Suprapubic skin (tissue), 4 donors: ENCODE data around the gene HACL1. TPM values are rescaled to one million over a fixed set of nuclear protein-coding genes. Genes with fewer than 3 reads are reported as not detected.

Experiments used
- DNase-seq, 2 donors: peaks; one replicate each; pipeline ENCODE4 v3.0.0-alpha.2; 2019; ENCODE audit warnings: low spot score in 2 of 2
- H3K27ac ChIP-seq: fragments of 200-600 bp; sonication (generic); one replicate; pipeline ENCODE4 v1.5.1; 2019
- H3K27me3 ChIP-seq: fragments of 200-600 bp; sonication (generic); one replicate; pipeline ENCODE4 v1.5.1; 2019
- H3K36me3 ChIP-seq: fragments of 200-600 bp; sonication (generic); one replicate; pipeline ENCODE4 v1.5.1; 2019
- H3K4me1 ChIP-seq: fragments of 200-600 bp; sonication (generic); one replicate; pipeline ENCODE4 v1.5.1; 2019
- H3K4me3 ChIP-seq: fragments of 200-600 bp; sonication (generic); one replicate; pipeline ENCODE4 v1.5.1; 2019; ENCODE audit warnings: mild to moderate bottlenecking
- H3K9me3 ChIP-seq: fragments of 200-600 bp; sonication (generic); one replicate; pipeline ENCODE4 v1.5.1; 2019
- CTCF ChIP-seq, 2 donors: fragments of 200-600 bp in 1 of 2; fragments of 450-650 bp in 1 of 2; sonication (generic) in 1 of 2; IDR thresholded peaks; one replicate each; pipeline ENCODE4 v1.5.1; 2016 to 2019; ENCODE audit warnings: antibody characterized with exemption in 2 of 2, mild to moderate bottlenecking in 1 of 2, moderate library complexity in 1 of 2
- EP300 ChIP-seq: sonication (generic); formaldehyde crosslinking; IDR thresholded peaks from one replicate; pipeline ENCODE4 v1.6.1; 2017; ENCODE audit warnings: antibody characterized with exemption
- POLR2A ChIP-seq, 2 donors: fragments of 450-650 bp; IDR thresholded peaks; one replicate each; pipeline ENCODE4 v1.6.1; 2017; ENCODE audit warnings: antibody characterized with exemption in 2 of 2, mild to moderate bottlenecking in 2 of 2, moderate library complexity in 2 of 2
- POLR2AphosphoS5 ChIP-seq, 3 donors: sonication (generic); formaldehyde crosslinking; IDR thresholded peaks; one replicate each; pipeline ENCODE4 v1.6.1; 2017; ENCODE audit warnings: antibody characterized with exemption in 3 of 3
- WGBS: methylation state at CpG from one replicate; pipeline ENCODE4 v1.1.5; 2018; 5-methylcytosine and 5-hydroxymethylcytosine counted together
- total RNA-seq, 4 donors: library from RNA; depleted of rRNA; stranded (reverse); fragments of >200 nt; gene quantifications; one replicate each; pipeline ENCODE4 v1.1.0, GENCODE V29; 2016

Gene HACL1
- total RNA-seq, 4 donors from 2014 or later = 13.1 to 33.0 (median 19.5) TPM

GRCh38 chr3:15557511-15557946 lies 43.8 kb downstream of the HACL1 start:
- no peak overlapping the region for H3K27ac ChIP-seq
- TF ChIP-seq POLR2AphosphoS5 (IDR thresholded peaks at IDR 0.05) (no peak), CTCF (IDR thresholded peaks at IDR 0.05) (peak; percentile 47 to 57), POLR2A (IDR thresholded peaks at IDR 0.05) (no peak), EP300 (no peak)
- 6% methylated on average over 3 of the region's 3 CpGs for WGBS
- H3K4me3 ChIP-seq = no peak overlapping the region
- no peak for DNase-seq
- no peaks in the 10 kb centered on the region for H3K9me3 ChIP-seq
- H3K27me3 ChIP-seq = no peaks in the 10 kb centered on the region
- peaks cover 21% of the 10 kb centered on the region for H3K36me3 ChIP-seq
- H3K4me1 ChIP-seq = no peaks in the 10 kb centered on the region

DNA sequence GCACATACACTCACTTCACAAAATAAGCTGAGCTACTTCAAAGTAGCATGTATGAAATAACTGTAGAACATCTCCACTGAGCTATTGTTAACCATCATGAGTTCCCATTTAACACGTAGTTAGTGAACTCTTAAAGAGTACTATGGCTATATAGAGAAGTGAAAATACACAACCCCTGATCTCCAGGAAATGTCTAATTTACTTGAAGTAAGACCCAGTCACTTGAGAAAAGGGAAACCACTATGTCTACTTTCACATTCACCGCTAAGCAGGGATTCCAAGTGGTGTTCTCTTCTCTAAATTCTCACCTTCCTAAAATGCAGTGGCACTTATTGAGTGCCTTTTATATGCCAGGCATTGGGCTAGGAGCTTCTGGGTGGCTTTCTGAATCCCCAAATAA lies 44.9 kb downstream of the HACL1 start:
- Histone ChIP-seq H3K27ac (no peak overlapping the region), H3K4me1 (no peaks in the 10 kb centered on the region), H3K9me3 (no peaks in the 10 kb centered on the region), H3K4me3 (no peak overlapping the region), H3K27me3 (no peaks in the 10 kb centered on the region), H3K36me3 (peaks cover 22% of the 10 kb centered on the region)
- WGBS = 74% methylated on average over 2 of the region's 2 CpGs
- no peak for DNase-seq
- TF ChIP-seq CTCF (IDR thresholded peaks at IDR 0.05) (no peak), POLR2AphosphoS5 (IDR thresholded peaks at IDR 0.05) (no peak), EP300 (no peak), POLR2A (IDR thresholded peaks at IDR 0.05) (no peak)

DNA sequence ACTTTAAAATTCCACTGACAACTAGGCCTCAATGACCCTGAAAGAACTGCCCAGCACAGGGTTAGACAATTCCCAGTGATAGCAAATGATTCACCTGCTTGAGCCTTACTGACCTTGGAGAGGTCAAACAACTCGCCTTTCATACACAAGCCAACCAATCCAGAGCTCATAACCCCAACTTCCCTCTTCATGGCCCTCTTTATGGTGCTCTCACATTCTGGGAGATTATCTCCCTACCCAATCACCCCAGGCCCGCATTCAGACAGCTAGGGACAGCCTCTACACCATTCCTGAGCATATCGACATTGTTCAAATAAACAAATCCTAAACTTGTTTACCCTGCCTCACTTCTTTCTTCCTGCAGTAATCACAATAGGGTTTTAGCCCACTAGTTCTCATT lies 47.6 kb downstream of the HACL1 start:
- no peak overlapping the region for H3K4me3 ChIP-seq
- no peaks in the 10 kb centered on the region for H3K4me1 ChIP-seq
- DNase-seq = no peak
- 88% methylated on average over 3 of the region's 3 CpGs for WGBS
- no peaks in the 10 kb centered on the region for H3K27me3 ChIP-seq
- peaks cover 3% of the 10 kb centered on the region for H3K36me3 ChIP-seq
- H3K27ac ChIP-seq = no peak overlapping the region
- TF ChIP-seq POLR2A (IDR thresholded peaks at IDR 0.05) = no peak
- no peak for TF ChIP-seq CTCF (IDR thresholded peaks at IDR 0.05)
- TF ChIP-seq POLR2AphosphoS5 (IDR thresholded peaks at IDR 0.05) = no peak
- no peak for TF ChIP-seq EP300
- no peaks in the 10 kb centered on the region for H3K9me3 ChIP-seq

DNA sequence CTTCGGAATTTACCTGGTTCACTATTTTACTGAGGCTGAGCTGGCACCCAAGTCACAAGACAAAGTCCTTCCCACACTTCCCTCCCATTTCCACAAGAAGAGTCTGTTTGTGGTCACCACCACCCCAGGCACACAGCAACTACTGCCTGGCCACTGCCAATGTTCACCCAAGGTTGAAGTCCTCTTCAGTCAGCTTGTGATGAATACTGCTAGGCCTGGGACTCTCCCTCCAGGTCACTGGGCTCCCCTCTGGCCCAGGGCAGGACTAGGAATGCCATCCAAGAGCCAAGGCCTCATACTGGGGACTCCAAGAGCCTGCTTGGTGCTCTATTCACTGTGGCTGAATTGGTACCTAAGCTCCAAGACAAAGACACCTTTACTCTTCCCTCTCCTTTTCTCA lies 49.5 kb downstream of the HACL1 start:
- no peaks in the 10 kb centered on the region for H3K4me1 ChIP-seq
- H3K27me3 ChIP-seq = no peaks in the 10 kb centered on the region
- H3K27ac ChIP-seq = no peak overlapping the region
- no peaks in the 10 kb centered on the region for H3K9me3 ChIP-seq
- no peak for DNase-seq
- H3K4me3 ChIP-seq = no peak overlapping the region
- no peak for TF ChIP-seq POLR2A (IDR thresholded peaks at IDR 0.05)
- no peak for TF ChIP-seq EP300
- no peak for TF ChIP-seq POLR2AphosphoS5 (IDR thresholded peaks at IDR 0.05)
- no peak for TF ChIP-seq CTCF (IDR thresholded peaks at IDR 0.05)
- peaks cover 3% of the 10 kb centered on the region for H3K36me3 ChIP-seq
- WGBS = 100% methylated on average over 1 of the region's 1 CpG

- H3K27ac ChIP-seq = no peak overlapping the region
- peaks cover 3% of the 10 kb centered on the region for H3K36me3 ChIP-seq
- H3K4me3 ChIP-seq = no peak overlapping the region
- DNase-seq = no peak
- no peaks in the 10 kb centered on the region for H3K9me3 ChIP-seq
- WGBS = 92% methylated on average over 5 of the region's 6 CpGs
- H3K4me1 ChIP-seq = no peaks in the 10 kb centered on the region
- no peak for TF ChIP-seq EP300
- no peak for TF ChIP-seq POLR2A (IDR thresholded peaks at IDR 0.05)
- no peak for TF ChIP-seq CTCF (IDR thresholded peaks at IDR 0.05)
- no peak for TF ChIP-seq POLR2AphosphoS5 (IDR thresholded peaks at IDR 0.05)
- H3K27me3 ChIP-seq = no peaks in the 10 kb centered on the region
Observed at GRCh38 chr3:15549846-15550245, 51.5 kb downstream of the HACL1 start.
